K562 (cell line): ENCODE data around the gene SETMAR. TPM values are rescaled to one million over a fixed set of nuclear protein-coding genes. Genes with fewer than 3 reads are reported as not detected.

ENCODE experiments used
- ARID4B ChIP-seq: sonication (generic); formaldehyde crosslinking; IDR thresholded peaks from 2 replicates; pipeline ENCODE4 v1.8.0; 2022; ENCODE audit warnings: mild to moderate bottlenecking, missing genetic modification reagents
- ATF1 ChIP-seq, 2 experiments: fragments of 450-650 bp in 1 of 2; IDR thresholded peaks; 2 replicates each; pipeline ENCODE4 v1.6.1; 2016; ENCODE audit warnings: missing compliant biosample characterization in 1 of 2, missing genetic modification characterization in 1 of 2
- KLF10 ChIP-seq: fragments of 250-450 bp; sonication (Bioruptor Pico); IDR thresholded peaks from 2 replicates; pipeline ENCODE4 v1.6.1; 2021; ENCODE audit warnings: matching md5 sums
- MAZ ChIP-seq, 2 experiments: fragments of 450-650 bp in 1 of 2; sonication (generic) in 1 of 2; formaldehyde crosslinking; IDR thresholded peaks in 1 of 2; conservative IDR thresholded peaks in 1 of 2; 2 replicates each; pipeline versions ENCODE4 v1.4.0 to v1.5.0; 2020; ENCODE audit warnings: mild to moderate bottlenecking in 1 of 2, missing genetic modification reagents in 1 of 2
- NFIC ChIP-seq: fragments of 450-650 bp; IDR thresholded peaks from 2 replicates; pipeline ENCODE4 v1.6.1; 2017; ENCODE audit warnings: mild to moderate bottlenecking, inconsistent platforms
- SAP30 ChIP-seq: fragments of 200-600 bp; sonication (generic); IDR thresholded peaks from 2 replicates; pipeline ENCODE4 v1.6.1; 2012; ENCODE audit warnings: borderline replicate concordance, low read depth, mild to moderate bottlenecking, moderate library complexity, low read length, control low read depth, inconsistent platforms; ENCODE audit not compliant: insufficient read depth, poor library complexity, severe bottlenecking
- SREBF1 ChIP-seq: fragments of 150-350 bp; IDR thresholded peaks from 2 replicates; pipeline ENCODE4 v1.6.1; 2014; ENCODE audit warnings: antibody characterized with exemption, low read depth, low read length, borderline replicate concordance
- THAP7 ChIP-seq: fragments of 250-450 bp; sonication (Bioruptor Pico); IDR thresholded peaks from 2 replicates; pipeline ENCODE4 v1.5.0; 2021
- YY1 ChIP-seq, 3 experiments: IDR thresholded peaks; 2 replicates each; pipeline ENCODE4 v1.6.1; 2011; ENCODE audit warnings: low read length in 2 of 3, mild to moderate bottlenecking in 2 of 3, moderate library complexity in 2 of 3, borderline replicate concordance in 1 of 3, control low read depth in 1 of 3, low read depth in 1 of 3; ENCODE audit not compliant: insufficient read depth in 3 of 3, insufficient replicate concordance in 2 of 3, control insufficient read depth in 1 of 3, insufficient read length in 1 of 3; ENCODE audit errors: extremely low read depth in 1 of 3
- ZNF239 ChIP-seq: fragments of 250-450 bp; sonication (Bioruptor Pico); IDR thresholded peaks from 2 replicates; pipeline ENCODE4 v1.4.0; 2020; ENCODE audit warnings: mild to moderate bottlenecking
- ZNF561 ChIP-seq: fragments of 450-650 bp; formaldehyde crosslinking; conservative IDR thresholded peaks from 2 replicates; pipeline ENCODE4 v1.4.0; 2020; ENCODE audit warnings: mild to moderate bottlenecking, moderate library complexity
- ZNF699 ChIP-seq: fragments of 250-450 bp; sonication (Bioruptor Pico); IDR thresholded peaks from 2 replicates; pipeline ENCODE4 v1.8.0; 2021; ENCODE audit warnings: mild to moderate bottlenecking, moderate library complexity; ENCODE audit not compliant: insufficient replicate concordance
- polyA plus RNA-seq, 8 experiments: library from polyadenylated mRNA; depleted of rRNA in 4 of 8; stranded (reverse) in 5 of 8; unstranded in 3 of 8; fragments of >200 nt; fragmentation: Nextera tagmentation in 2 of 8; fragmentation: Illumina TruSeq in 1 of 8; extraction: Ambion mirVana in 2 of 8; extraction: Trizol in 1 of 8; gene quantifications; 2 replicates each; pipeline versions ENCODE4 v1.2.1 to v1.2.3, GENCODE V29; 2011 to 2014; ENCODE audit warnings: inconsistent platforms in 1 of 8, missing spikeins in 1 of 8
- total RNA-seq, 7 experiments: library from RNA; depleted of rRNA in 6 of 7; stranded (reverse); fragments of >200 nt in 6 of 7; fragmentation: Illumina TruSeq in 2 of 7; extraction: Trizol in 2 of 7; gene quantifications; 2 replicates each; pipeline versions ENCODE4 v1.2.1 to v1.2.3, GENCODE V29; 2011 to 2021; ENCODE audit warnings: low replicate concordance in 1 of 7

SETMAR gene
- total and polyA plus RNA-seq, 9 of the 15 experiments (the other 6 are each of a cell fraction or from before 2014, with no cell fraction given): 5.5 to 25.1 (median 18.2) TPM

GRCh38 chr3:4351164-4351855 lies 48.1 kb downstream of the SETMAR start (continued):
- no peak for TF ChIP-seq ATF1 (CRISPR knock-in tag; IDR thresholded peaks at IDR 0.05)
- peak; percentile 49 for TF ChIP-seq ATF1 (tag; IDR thresholded peaks at IDR 0.05)
- no peak for TF ChIP-seq ZNF699 (CRISPR knock-in tag)
- TF ChIP-seq YY1 (IDR thresholded peaks at IDR 0.05; ENCODE audit: borderline replicate concordance in 1 of 3, control insufficient read depth in 1 of 3, extremely low read depth in 1 of 3, insufficient read depth in 3 of 3, insufficient read length in 1 of 3, insufficient replicate concordance in 2 of 3, low read depth in 1 of 3, low read length in 2 of 3): no peak
- no peak for TF ChIP-seq SAP30
- peak in 1 of 2 experiments; percentile 21; a peak in 1 of 4 replicates for TF ChIP-seq MAZ (CRISPR knock-in tag; conservative IDR thresholded peaks at IDR 0.05 in 1 of 2, IDR thresholded peaks at IDR 0.05 in 1 of 2)
- TF ChIP-seq NFIC: no peak
- no peak for TF ChIP-seq SREBF1
- no peak for TF ChIP-seq KLF10
- no peak for TF ChIP-seq THAP7 (CRISPR knock-in tag)
- no peak for TF ChIP-seq ARID4B
- no peak for TF ChIP-seq ZNF561
- TF ChIP-seq ZNF239: no peak
